ENCODE data around the gene NRIP2.

Gene NRIP2

GRCh38 chr12:2825132-2825531, 9.7 kb downstream of the NRIP2 start:
- H3F3A ChIP-seq (ENCODE audit: insufficient read depth), result no peaks in the 10 kb centered on the region
- H3K27me3 ChIP-seq (ENCODE audit: low read length), result no peaks in the 10 kb centered on the region
- H3K9ac ChIP-seq (ENCODE audit: low read length), result no peak overlapping the region
- no peaks in the 10 kb centered on the region for H3K36me3 ChIP-seq (ENCODE audit: low read length)
- no peaks in the 10 kb centered on the region for H3K9me2 ChIP-seq (replicated peaks; ENCODE audit: insufficient read depth, low read length)
- no peak overlapping the region for H3K4me3 ChIP-seq (ENCODE audit: insufficient read depth, low read length, poor library complexity, severe bottlenecking)
- no peaks in the 10 kb centered on the region for H3K9me3 ChIP-seq (ENCODE audit: insufficient read depth, low read length)
- no peak overlapping the region for H2AFZ ChIP-seq (ENCODE audit: low read depth, low read length, severe bottlenecking)
- no peaks in the 10 kb centered on the region for H3K79me2 ChIP-seq (ENCODE audit: insufficient read depth, low read length)
- no peak overlapping the region for H3K4me2 ChIP-seq (ENCODE audit: low read depth, low read length, poor library complexity, severe bottlenecking)
- H4K20me1 ChIP-seq (ENCODE audit: low read depth, low read length), result no peaks in the 10 kb centered on the region
- no peak overlapping the region for H3K27ac ChIP-seq (ENCODE audit: low read depth, low read length)
- TF ChIP-seq CTCF (IDR thresholded peaks at IDR 0.05; ENCODE audit: insufficient read depth, low read length, poor library complexity, severe bottlenecking) (no peak), EZH2phosphoT487 (conservative IDR thresholded peaks at IDR 0.05; ENCODE audit: low read length) (no peak)

- Histone ChIP-seq H4K20me1 (ENCODE audit: low read depth, low read length) (no peaks in the 10 kb centered on the region), H3K9ac (ENCODE audit: low read length) (no peak overlapping the region), H3K27me3 (ENCODE audit: low read length) (no peaks in the 10 kb centered on the region), H2AFZ (ENCODE audit: low read depth, low read length, severe bottlenecking) (no peak overlapping the region), H3K36me3 (ENCODE audit: low read length) (no peaks in the 10 kb centered on the region), H3F3A (ENCODE audit: insufficient read depth) (no peaks in the 10 kb centered on the region), H3K9me2 (replicated peaks; ENCODE audit: insufficient read depth, low read length) (no peaks in the 10 kb centered on the region), H3K4me2 (ENCODE audit: low read depth, low read length, poor library complexity, severe bottlenecking) (no peak overlapping the region), H3K79me2 (ENCODE audit: insufficient read depth, low read length) (no peaks in the 10 kb centered on the region), H3K4me3 (ENCODE audit: insufficient read depth, low read length, poor library complexity, severe bottlenecking) (no peak overlapping the region), H3K27ac (ENCODE audit: low read depth, low read length) (no peak overlapping the region), H3K9me3 (ENCODE audit: insufficient read depth, low read length) (no peaks in the 10 kb centered on the region)
- no peak for TF ChIP-seq EZH2phosphoT487 (conservative IDR thresholded peaks at IDR 0.05; ENCODE audit: low read length)
- TF ChIP-seq CTCF (IDR thresholded peaks at IDR 0.05; ENCODE audit: insufficient read depth, low read length, poor library complexity, severe bottlenecking), result no peak
Measured at GRCh38 chr12:2824541-2824940, 10.3 kb downstream of the NRIP2 start.

GRCh38 chr12:2823483-2823882, 11.4 kb downstream of the NRIP2 start:
- Histone ChIP-seq H3K36me3 (ENCODE audit: low read length) (no peaks in the 10 kb centered on the region), H2AFZ (ENCODE audit: low read depth, low read length, severe bottlenecking) (no peak overlapping the region), H3K27me3 (ENCODE audit: low read length) (no peaks in the 10 kb centered on the region), H3K9me3 (ENCODE audit: insufficient read depth, low read length) (no peaks in the 10 kb centered on the region), H3K9ac (ENCODE audit: low read length) (no peak overlapping the region), H3K9me2 (replicated peaks; ENCODE audit: insufficient read depth, low read length) (no peaks in the 10 kb centered on the region), H4K20me1 (ENCODE audit: low read depth, low read length) (no peaks in the 10 kb centered on the region), H3K4me2 (ENCODE audit: low read depth, low read length, poor library complexity, severe bottlenecking) (no peak overlapping the region), H3F3A (ENCODE audit: insufficient read depth) (no peaks in the 10 kb centered on the region), H3K27ac (ENCODE audit: low read depth, low read length) (no peak overlapping the region), H3K79me2 (ENCODE audit: insufficient read depth, low read length) (no peaks in the 10 kb centered on the region), H3K4me3 (ENCODE audit: insufficient read depth, low read length, poor library complexity, severe bottlenecking) (no peak overlapping the region)
- TF ChIP-seq CTCF (IDR thresholded peaks at IDR 0.05; ENCODE audit: insufficient read depth, low read length, poor library complexity, severe bottlenecking), result no peak
- TF ChIP-seq EZH2phosphoT487 (conservative IDR thresholded peaks at IDR 0.05; ENCODE audit: low read length), result no peak
